GM19193 (cell line): ENCODE measurements around the gene DPP6.

Source experiments
- POLR2A ChIP-seq: IDR thresholded peaks from 4 replicates; pipeline ENCODE4 v1.6.1; 2011; ENCODE audit not compliant: insufficient read depth, insufficient read length; ENCODE audit errors: extremely low read depth

Gene DPP6

DNA sequence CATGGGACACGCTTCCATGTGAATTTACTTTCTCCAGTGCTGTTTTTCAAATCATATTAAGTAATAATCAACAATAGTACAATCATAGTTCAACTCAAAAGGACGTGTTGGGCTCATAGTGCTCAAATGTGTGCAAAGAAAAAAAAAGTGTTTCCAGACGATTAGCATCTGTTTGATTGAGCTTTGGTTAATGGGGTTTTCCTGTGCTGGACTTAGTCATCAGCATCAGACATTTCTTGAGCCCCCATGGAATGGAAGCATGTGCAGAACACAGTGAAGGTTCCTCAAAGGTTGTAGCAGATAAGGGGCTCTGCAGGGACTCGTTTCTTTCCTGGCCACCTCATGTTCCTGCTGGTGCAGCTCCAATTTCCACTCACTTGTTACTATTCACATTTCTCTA, 716.8 kb downstream of the DPP6 start:
- no peak for TF ChIP-seq POLR2A

DNA sequence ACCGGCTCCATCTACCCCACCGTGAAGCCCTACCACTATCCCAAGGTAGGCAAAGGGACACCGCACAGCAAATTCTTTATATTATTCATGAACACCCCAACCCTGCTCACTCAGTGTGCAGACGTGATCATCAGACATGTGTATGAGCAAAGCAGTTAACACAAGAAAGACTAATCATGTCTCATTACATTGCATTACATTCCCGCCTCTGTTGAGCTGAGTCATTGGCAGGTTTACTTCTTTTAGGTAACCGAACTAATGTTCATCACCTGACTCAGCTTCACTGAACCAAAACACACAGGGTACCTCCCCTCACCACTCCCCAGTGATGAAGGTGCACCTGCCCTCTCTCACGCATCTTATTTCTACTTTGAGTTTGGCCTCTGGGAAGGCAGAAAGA, 717.3 kb downstream of the DPP6 start:
- TF ChIP-seq POLR2A: no peak

DNA sequence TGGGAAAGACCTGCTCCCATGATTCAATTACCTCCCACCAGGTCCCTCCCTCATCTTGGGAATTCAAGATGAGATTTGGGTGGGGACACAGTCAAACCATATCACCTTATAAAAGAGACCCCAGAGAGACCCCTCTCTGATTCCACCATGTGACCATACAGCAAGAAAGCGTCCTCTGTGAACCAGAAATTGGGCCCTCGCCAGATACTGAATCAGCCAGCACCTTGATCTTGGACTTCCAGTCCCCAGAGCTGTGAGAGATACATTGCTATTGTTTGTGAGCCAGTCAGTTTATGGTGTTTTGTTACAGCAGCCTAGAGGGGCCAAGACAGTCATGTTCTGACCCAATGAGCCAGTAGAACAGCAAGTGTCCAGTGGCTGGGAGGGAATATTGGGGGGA, 718.2 kb downstream of the DPP6 start:
- TF ChIP-seq POLR2A: no peak

- TF ChIP-seq POLR2A: no peak
Observed at GRCh38 chr7:154770962-154771361, 718.8 kb downstream of the DPP6 start.

- TF ChIP-seq POLR2A: no peak
Observed at GRCh38 chr7:154774303-154774969, 722.2 kb downstream of the DPP6 start.

DNA sequence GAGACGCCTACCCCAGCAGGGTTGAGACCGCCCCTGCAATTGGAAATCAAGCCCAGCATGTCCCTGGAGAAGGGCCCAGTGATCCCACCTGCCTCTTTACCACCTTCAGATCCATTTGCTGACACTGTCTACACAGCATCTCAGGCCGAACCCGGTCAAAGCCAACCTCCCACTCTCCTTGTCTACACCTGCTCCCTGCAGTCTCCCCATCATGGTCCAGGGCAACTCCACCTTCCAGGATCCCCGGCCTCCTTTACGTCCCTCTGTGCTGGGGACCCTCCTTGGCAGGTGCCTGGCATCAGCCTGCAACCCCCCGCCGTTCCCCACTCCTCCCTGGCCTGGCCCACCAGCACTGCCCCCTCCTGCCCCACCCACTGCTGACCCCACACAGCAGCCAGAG, 723.5 kb downstream of the DPP6 start:
- TF ChIP-seq POLR2A: no peak

- TF ChIP-seq POLR2A: no peak
Observed at GRCh38 chr7:154776350-154776749, 724.2 kb downstream of the DPP6 start.

GRCh38 chr7:154777023-154777422, 724.8 kb downstream of the DPP6 start:
- no peak for TF ChIP-seq POLR2A

DNA sequence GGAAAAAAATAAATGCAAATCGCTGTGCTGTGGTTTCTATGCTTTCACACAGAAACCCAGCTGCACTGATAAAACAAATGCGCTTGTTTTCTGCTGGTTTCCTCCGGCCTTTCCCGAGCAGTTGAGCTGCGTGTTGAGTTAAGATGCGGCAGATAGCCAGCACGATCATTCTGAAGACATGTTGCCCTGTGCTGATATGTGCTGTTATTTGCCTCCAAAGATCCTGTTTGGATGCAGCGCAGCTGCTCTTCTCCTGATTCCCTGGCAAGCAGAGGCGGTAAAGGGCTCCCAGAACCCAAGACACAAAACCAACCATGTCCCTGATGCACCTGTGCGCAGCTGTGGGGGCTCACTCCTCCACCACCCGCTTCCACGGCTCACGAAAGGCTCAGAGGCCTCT, 725.3 kb downstream of the DPP6 start:
- no peak for TF ChIP-seq POLR2A

DNA sequence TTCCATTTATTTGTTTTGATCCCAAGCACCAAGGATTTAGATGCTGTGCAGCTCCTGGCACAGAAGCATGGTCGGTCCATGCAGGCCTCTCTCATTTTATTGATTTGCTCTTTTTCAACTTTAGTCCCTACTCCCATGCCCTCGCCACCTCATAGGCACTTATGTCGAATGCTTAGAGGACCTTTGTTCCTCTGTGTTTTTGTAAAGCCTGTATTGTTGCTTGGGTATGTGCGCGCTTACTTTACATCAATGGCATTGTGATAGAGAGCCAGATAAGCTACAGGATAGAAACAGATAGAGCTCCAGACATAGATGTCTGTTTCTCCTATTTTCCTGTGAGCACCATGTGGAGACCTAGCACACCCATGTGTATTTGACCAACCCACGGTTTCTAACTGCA, 725.7 kb downstream of the DPP6 start:
- no peak for TF ChIP-seq POLR2A

DNA sequence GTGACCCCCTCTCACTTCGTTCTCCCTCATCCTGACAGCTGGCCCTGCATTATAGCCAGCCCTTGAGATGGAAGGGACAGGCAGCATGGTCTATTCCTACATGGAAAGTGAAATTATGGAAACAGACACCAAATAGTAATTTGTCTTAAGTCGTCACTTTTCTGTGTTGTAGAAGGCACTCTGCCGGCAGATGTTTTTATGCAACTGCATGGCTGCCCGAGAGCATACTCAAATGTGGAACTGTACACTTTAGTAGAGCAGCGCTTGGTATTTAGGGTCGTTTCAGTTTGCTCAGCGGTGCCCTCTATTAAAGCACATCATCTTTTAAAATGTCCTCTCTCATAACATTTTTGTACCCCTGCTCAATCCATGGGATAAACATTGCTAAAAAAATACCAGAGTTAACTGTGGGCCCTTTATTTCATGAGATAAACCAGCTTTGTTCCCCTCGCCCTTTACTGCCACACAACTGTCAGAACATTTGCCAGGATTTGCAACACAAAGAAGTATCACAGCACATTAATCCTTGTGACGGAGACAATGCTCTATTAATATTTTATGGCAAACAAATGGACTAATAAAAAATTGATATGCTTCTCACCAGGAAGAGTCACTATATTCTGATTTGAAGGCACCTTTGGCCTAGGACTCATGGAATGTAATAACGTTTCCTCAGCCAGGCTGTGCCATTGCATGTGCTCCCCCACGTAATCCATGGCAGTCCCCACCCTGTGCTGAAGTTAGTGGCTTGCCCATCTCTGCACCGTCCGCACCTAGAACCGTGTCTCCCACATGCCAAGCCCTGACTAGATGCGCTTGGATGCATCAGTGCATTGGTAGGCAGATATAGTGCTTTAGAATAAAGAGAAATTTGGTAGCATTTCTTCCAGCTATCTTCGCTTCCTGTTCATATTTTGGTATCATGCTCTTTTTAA, 729.4 kb downstream of the DPP6 start:
- TF ChIP-seq POLR2A: no peak

DNA sequence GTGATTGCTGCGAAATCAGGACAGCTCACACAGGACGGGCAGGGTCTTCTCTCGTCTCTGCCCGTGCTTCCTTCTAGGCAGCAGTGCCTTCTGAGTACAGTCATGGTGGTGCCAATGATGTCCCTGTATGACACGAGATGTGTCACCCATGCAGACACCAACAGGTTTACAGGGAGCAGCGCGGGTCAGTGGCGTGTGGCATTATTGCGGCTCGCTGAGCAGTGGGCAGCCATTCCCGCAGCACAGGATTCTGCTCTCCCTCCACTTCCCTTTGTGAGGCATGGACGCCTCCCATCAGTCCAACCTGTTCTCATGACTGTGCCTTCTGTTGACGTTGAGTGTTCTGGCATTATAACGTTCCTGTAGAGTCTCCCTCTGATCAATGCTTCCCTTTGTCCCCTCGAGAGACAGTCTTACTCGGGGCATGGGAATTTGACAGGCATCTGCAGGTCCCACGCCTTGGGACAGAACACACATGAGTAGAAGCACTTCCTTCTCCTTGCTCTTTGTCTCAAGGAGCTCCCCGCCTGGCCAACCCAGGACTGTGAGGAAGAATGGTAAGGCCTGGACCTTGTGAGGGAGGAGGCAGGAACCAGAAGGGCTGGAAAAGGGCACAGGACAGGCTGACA, 731.2 kb downstream of the DPP6 start:
- no peak for TF ChIP-seq POLR2A

DNA sequence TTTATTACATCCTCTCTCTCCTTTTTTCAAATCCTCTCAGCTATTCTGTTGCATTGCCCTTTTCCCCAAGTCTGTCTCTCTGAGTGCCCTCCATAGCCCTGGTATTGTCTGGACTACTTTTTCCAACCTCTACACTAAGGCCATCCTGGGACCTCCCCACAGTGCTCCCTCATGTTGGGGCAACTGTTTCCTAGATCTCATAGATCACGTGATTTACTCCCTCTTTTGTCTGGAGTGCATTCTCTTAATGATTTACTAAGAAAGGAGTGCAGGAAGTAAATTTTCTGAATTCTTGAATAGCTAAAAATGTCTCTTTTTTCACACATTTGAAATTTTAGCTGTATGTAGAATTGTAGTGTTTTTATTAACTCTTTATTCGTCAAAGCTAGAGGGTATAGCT, 733.7 kb downstream of the DPP6 start:
- TF ChIP-seq POLR2A: no peak

- no peak for TF ChIP-seq POLR2A
Observed at GRCh38 chr7:154789404-154789803, 737.2 kb downstream of the DPP6 start.

GRCh38 chr7:154791611-154792010, 739.4 kb downstream of the DPP6 start:
- no peak for TF ChIP-seq POLR2A
